Posterior cingulate gyrus (tissue), 11 donors: ENCODE data around the gene SHROOM2.

ENCODE experiments used
- DNase-seq, 10 donors: peaks; one replicate each; pipeline versions ENCODE4 v3.0.0 to v3.0.0-alpha.2; 2020 to 2021; ENCODE audit warnings: mixed read lengths in 3 of 10
- intact Hi-C: fragments of 100-400 bp; cut with DNase I; formaldehyde crosslinking; loops from one replicate; pipeline ENCODE4 v1.15.1; 2023

SHROOM2 gene

DNA sequence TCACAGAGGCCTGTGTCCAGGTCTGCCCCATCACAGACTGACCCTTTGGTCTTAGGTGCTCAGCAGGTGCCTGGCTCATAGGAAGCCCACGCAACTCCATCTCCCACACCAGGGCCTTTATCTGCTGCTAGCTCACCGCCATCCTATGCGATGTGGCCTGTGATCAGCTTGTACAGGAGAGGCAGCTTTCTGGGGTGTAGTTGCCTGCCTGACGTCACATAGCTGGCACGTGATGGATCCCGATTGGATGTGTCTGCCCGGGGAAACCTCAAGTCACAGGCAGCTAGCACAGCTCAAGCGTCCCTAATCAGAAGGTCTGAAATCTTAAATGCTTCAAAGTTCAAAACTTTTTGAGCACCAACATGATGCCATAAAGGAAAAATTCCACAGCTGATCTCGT is 139.8 kb downstream of the SHROOM2 start:
- intact Hi-C loops: no loop called here
- DNase-seq: peak in 7 of 10 donors; percentile 27 to 93 (median 60)

DNA sequence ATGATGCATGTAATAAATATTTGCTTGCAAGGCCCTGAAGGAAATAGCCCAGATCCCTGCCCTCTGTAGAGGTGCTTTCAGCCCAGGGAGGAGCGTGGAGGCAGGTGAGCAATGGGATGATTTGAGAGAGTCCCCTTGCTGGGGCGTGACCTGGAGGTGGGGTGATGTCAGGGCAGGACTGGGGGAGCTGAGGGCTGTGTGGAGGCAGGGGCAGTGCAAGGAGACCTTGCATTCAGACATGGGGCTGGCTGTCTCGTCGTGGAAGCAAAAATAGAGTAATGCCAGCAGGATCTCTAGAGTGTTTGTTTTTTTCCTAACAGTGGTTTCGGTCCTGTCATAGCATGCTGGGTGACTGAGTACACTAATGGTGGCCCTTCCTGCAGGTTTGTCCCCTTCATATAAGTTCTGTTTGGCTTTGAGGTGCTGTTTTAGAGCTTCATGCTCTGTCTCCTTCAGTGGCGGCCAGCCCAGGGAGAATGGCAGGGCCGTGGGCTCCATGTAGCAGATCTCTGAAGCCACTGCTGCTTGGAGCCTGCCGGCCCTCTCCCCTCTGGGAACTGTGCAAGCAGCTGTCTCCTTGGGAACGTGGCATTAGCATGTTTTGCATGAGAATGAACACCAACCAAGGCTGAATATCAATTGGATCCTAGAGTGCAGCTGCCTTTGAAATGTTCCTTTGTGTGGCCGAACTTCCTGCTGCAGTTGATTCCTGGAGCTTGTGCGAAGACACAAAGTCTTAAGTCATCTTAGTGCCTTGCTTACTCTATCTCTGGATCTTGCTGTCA is 141.7 kb downstream of the SHROOM2 start:
- intact Hi-C loops: no loop called here
- DNase-seq: peak in 6 of 10 donors; percentile 17 to 86 (median 34)

- intact Hi-C loops: no loop called here
- no peak for DNase-seq
Observed at GRCh38 chrX:9935436-9935835, 149.2 kb downstream of the SHROOM2 start.

DNA sequence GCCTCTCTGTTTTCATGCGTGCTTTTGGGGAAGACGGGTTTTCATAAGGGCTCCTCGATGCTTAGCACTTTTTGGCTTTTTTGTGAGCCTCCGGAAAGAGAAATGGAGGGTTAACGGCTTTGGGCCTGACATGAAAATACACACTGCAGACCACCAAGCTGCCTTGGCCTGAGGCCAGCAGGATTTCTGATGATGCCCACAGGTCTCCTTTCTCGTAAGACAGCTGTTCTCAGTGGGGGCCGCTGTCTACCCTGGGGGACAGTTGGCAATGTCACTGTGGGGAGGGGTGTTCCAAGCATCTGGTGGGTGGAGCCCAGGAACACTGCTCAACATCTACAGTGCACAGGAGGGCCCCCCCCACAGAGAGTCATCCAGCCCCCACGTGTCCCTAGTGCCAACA is 151.5 kb downstream of the SHROOM2 start:
- intact Hi-C loops: no loop called here

DNA sequence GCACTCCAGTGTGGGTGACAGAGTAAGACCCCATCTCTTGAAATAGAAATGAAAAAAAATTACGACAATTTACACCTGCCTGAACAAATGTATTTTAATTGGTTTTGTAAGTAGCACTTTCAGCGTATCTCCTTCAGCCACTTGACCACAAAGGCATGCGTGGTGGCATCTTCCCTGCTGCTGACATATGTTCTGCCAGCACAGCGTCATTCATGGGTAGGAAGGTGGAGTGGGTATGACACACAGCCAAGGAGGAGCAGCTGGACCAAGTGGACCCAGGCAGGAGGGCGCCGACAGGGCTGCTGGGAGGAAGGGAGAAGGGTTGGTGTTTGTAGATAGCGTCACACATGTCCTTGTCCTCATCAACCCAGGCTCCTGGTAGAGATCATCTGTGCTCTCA is 152.3 kb downstream of the SHROOM2 start:
- intact Hi-C loops: no loop called here
- DNase-seq: no peak

More for the DNA sequence above, 151.5 kb downstream of the SHROOM2 start:
- no peak for DNase-seq

GRCh38 chrX:9940421-9940820 is 154.2 kb downstream of the SHROOM2 start:
- DNase-seq: peak in 9 of 10 donors; percentile 19 to 92 (median 58)
- intact Hi-C loops: no loop called here

DNA sequence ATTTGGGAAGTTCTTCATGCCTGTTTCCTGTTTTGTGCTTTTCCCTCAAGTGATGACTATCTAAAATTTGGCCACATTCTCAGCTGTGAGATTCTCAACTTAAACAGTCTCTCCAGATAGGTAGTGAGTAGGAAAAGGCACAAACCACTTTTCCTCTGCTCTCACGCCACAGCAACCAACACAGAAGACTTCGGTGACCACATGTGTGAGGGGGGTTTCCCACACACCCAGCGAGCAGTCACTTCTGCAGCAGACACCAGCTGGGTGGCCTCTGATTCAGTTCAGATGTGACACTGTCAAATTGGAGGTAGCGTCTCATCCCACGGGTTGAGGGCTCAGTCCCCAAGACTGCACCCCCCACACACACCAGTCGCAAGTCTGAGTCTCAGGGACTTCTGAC is 155.9 kb downstream of the SHROOM2 start:
- no peak for DNase-seq
- intact Hi-C loops: no loop called here

DNA sequence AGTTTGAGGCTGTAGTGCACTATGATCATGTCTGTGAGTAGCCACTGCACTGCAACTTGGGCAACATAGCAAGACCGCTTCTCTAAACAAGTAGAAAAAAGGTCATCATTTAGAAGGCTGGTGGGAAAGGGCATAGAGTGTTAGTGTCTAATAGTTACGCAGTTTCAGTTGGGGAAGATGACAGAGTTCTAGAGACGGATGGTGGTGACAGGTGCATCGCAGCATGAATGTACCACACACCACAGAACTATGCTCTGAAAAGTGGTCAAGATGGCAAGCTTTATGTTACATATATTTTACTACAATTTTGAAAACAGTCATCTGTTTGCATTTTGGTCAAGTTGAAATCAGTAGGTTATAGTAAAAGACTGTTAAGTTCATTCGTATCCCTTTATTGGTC is 157.2 kb downstream of the SHROOM2 start:
- no peak for DNase-seq
- intact Hi-C loops: no loop called here

DNA sequence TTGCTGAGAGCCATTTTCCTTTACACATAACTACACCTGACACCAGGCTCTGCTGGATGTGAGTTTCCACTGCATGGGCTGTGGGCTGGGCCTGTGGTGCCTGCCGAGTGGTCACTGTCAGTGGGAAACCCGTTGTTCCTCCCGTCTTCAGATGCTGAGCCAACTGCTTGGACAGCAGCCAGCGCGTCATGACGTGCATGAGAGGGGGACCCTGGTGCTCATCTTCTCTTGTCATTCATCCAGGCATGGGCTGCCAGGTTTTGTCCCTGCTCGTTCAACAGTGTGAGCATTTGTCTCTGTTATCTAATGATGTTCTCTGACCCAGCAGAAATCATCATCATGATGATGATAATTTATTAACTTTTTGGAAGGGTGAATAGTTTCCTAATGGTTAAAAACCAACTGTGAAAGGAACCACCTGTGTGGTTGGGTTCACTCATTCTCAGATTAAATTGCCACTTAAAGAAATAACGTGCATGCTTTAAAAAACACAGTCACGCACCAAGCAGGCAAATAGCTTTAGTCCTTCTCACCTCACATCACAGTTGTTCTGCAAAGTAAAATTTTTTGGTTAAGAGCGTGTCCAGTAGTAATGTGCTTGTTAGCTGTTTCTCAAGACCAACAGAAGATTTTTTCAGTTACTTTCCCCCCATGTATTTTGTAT is 161.0 kb downstream of the SHROOM2 start:
- DNase-seq: no peak
- intact Hi-C loops: no loop called here

GRCh38 chrX:9948406-9948805 is 162.2 kb downstream of the SHROOM2 start:
- intact Hi-C loops: no loop called here
- DNase-seq: peak in 2 of 10 donors; percentile 6 to 11

- intact Hi-C loops: no loop called here
- no peak for DNase-seq
Observed at GRCh38 chrX:9952300-9952699, 166.1 kb downstream of the SHROOM2 start.

- intact Hi-C loops: no loop called here
- no peak for DNase-seq
Observed at GRCh38 chrX:9953396-9953795, 167.2 kb downstream of the SHROOM2 start.

DNA sequence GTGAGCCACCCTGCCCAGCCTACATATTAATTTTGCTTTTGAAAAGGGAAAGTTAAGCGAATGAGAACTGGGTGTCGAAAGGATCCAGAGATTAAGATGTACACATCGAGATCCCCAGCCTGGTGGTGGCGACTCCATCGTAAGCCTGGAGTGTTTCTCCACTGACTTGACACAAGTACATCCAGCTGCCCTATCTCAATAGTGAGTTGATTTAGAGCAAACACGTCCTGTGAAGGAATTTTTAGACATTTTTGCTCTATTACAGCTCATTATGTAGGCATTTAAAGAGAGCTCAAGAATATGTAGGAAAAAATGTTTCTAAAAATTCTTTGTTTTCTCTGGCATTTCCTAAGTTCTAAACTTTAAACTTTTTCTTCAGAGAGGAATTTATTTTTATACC is 169.3 kb downstream of the SHROOM2 start:
- intact Hi-C loops: no loop called here

DNA sequence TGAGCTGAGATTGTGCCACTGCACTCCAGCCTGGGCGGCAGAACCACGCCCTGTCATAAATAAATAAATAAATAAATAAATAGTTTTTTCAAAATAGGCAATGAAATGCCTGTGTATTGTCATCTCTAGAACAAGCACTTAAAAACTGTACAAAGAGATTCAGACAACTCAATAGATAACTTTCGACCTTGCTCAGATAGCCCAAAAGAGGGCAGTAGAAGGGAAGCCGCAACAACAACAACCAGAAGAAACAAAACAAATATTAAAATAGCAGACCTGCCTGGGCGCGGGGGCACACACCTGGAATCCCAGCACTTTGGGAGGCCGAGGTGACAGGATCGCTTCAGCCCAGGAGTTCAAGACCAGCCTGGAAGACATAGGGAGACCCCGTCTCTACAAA is 171.5 kb downstream of the SHROOM2 start:
- no peak for DNase-seq
- intact Hi-C loops: no loop called here

More for the DNA sequence above, 169.3 kb downstream of the SHROOM2 start:
- no peak for DNase-seq

GRCh38 chrX:9958183-9958582 is 172.0 kb downstream of the SHROOM2 start:
- intact Hi-C loops: no loop called here
- DNase-seq: no peak

GRCh38 chrX:9961750-9962149 is 175.5 kb downstream of the SHROOM2 start:
- no peak for DNase-seq

GRCh38 chrX:9966775-9967408 is 180.7 kb downstream of the SHROOM2 start, which contains the start of gene CLDN34:
TSS of gene CLDN34 (plus strand) at chrX:9967358. CDS start at chrX:9967358, 0 bp downstream.
- intact Hi-C loops: no loop called here
- no peak for DNase-seq

More at GRCh38 chrX:9961750-9962149, 175.5 kb downstream of the SHROOM2 start:
- intact Hi-C loops: no loop called here

GRCh38 chrX:9977635-9978034 is 191.4 kb downstream of the SHROOM2 start:
- DNase-seq: no peak
- intact Hi-C loops: no loop called here

DNA sequence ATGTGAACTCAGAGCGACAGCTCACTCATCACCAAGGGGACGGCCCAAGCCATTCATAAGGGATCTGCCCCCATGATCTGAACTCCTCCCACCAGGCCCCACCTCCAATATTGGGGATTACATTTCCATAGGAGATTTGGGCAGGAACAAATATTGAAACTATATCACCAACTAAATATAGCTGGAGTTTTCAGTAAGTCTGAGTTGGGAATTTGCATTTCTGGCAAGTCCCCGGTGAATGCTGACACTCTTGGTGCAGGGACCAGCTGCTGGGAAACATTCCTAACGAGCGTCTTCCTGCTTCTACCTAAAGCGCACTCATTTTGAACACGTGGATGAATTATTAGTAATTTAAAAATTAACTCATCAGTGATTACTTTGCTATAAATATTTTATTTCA is 194.2 kb downstream of the SHROOM2 start:
- intact Hi-C loops: no loop called here
- DNase-seq: no peak

DNA sequence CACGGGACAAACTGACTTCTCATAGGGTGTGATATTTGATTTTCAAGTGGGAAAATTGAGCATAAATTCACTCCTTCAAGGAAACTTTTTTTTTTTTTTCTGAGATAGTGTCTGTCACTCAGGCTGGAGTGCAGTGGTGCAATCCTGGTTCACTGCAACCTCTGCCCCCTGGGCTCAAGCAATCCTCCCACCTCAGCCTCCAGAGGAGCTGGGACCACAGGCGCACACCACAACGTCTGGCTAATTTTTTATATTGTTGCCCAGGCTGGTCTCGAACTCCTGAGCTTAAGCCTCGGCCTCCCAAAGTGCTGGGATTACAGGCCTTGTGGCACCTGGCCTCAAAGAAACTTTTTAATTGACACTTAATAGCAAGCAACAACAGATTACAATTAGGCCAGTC is 194.7 kb downstream of the SHROOM2 start:
- intact Hi-C loops: no loop called here

GRCh38 chrX:9983441-9983840 is 197.2 kb downstream of the SHROOM2 start:
- intact Hi-C loops: no loop called here

More for the DNA sequence above, 194.7 kb downstream of the SHROOM2 start:
- DNase-seq: no peak

More at GRCh38 chrX:9983441-9983840, 197.2 kb downstream of the SHROOM2 start:
- peak in 1 of 10 donors; percentile 79 for DNase-seq
